Dedifferentiated amniotic fluid mesenchymal stem cell (primary cell): ENCODE results near the gene SRP14.
"Not testable (repeated sequence)": the region's sequence is repeated elsewhere in the genome, so short reads cannot be mapped to it uniquely, and the experiment has no call there.

Source experiments
- DNase-seq: peaks from one replicate; pipeline ENCODE4 v3.0.0-alpha.2; 2016; ENCODE audit errors: extremely low spot score

The SRP14 gene

GRCh38 chr15:40050788-40051470, 11.9 kb upstream of the SRP14 start:
- DNase-seq, result no peak

GRCh38 chr15:40048926-40049475, 10.0 kb upstream of the SRP14 start:
- no peak for DNase-seq

- no peak for DNase-seq
Observed at GRCh38 chr15:40048211-40048792, 9.3 kb upstream of the SRP14 start.

GRCh38 chr15:40047415-40048210, 8.6 kb upstream of the SRP14 start:
- DNase-seq, result no peak

GRCh38 chr15:40046721-40047414, 7.9 kb upstream of the SRP14 start:
- no peak for DNase-seq

GRCh38 chr15:40045572-40046217, 6.7 kb upstream of the SRP14 start:
- DNase-seq, result no peak

GRCh38 chr15:40044717-40045571, 6.0 kb upstream of the SRP14 start:
- peak; percentile 77 for DNase-seq

GRCh38 chr15:40043927-40044716, 5.1 kb upstream of the SRP14 start:
- no peak for DNase-seq

GRCh38 chr15:40042791-40043320, 3.9 kb upstream of the SRP14 start:
- DNase-seq, result no peak

GRCh38 chr15:40040770-40041169, 1.8 kb upstream of the SRP14 start:
- DNase-seq, result no peak

GRCh38 chr15:40040293-40040635, 1.3 kb upstream of the SRP14 start:
- DNase-seq, result no peak

GRCh38 chr15:40038275-40038637, 725 bp downstream of the SRP14 start:
- peak; percentile 29 for DNase-seq

GRCh38 chr15:40037721-40038120, 1.3 kb downstream of the SRP14 start:
- DNase-seq, result no peak

- not testable (repeated sequence) for DNase-seq
Observed at GRCh38 chr15:40035182-40035581, 3.8 kb downstream of the SRP14 start.

- DNase-seq, result no peak
Observed at GRCh38 chr15:40034186-40034946, 4.6 kb downstream of the SRP14 start.

- no peak for DNase-seq
Observed at GRCh38 chr15:40032125-40032839, 6.7 kb downstream of the SRP14 start.

GRCh38 chr15:40031300-40031699, 7.7 kb downstream of the SRP14 start:
- DNase-seq, result no peak
